Bronchial epithelial cell (primary cell): ENCODE measurements around the gene RDH8. TPM values are rescaled to one million over a fixed set of nuclear protein-coding genes. Genes with fewer than 3 reads are reported as not detected.
"Not testable (repeated sequence)": the region's sequence is repeated elsewhere in the genome, so short reads cannot be mapped to it uniquely, and the experiment has no call there.

Experiments used
- DNase-seq: peaks from one replicate; pipeline ENCODE4 v3.0.0-alpha.2; 2010; ENCODE audit warnings: low read depth
- FAIRE-seq: peaks from 2 replicates; lab custom pipeline; 2011; peaks lifted over from hg19 to GRCh38; lab: Jason Lieb, UNC
- H3K27me3 ChIP-seq: 2 replicates; pipeline ENCODE4 v1.5.1; 2011; ENCODE audit warnings: low read length; ENCODE audit not compliant: control insufficient read depth, insufficient read depth
- H3K36me3 ChIP-seq: 2 replicates; pipeline ENCODE4 v1.5.1; 2011; ENCODE audit warnings: low read length; ENCODE audit not compliant: control insufficient read depth, insufficient read depth
- H3K4me3 ChIP-seq: 2 replicates; pipeline ENCODE4 v1.5.1; 2011; ENCODE audit warnings: mild to moderate bottlenecking, low read depth, low read length, control low read depth
- total RNA-seq: library from RNA; depleted of rRNA; stranded (reverse); fragments of >200 nt; gene quantifications from 2 replicates; pipeline ENCODE4 v1.2.1, GENCODE V29; 2014
- TF ChIP-seq, protein P1 (sequence below): IDR thresholded peaks from 2 replicates; pipeline ENCODE4 v1.5.1; 2011; ENCODE audit warnings: mild to moderate bottlenecking, moderate library complexity, low read length, control low read depth, inconsistent platforms; ENCODE audit not compliant: insufficient read depth, severe bottlenecking

Gene RDH8
- total RNA-seq, 1 donor from 2014 or later, result not detected

DNA sequence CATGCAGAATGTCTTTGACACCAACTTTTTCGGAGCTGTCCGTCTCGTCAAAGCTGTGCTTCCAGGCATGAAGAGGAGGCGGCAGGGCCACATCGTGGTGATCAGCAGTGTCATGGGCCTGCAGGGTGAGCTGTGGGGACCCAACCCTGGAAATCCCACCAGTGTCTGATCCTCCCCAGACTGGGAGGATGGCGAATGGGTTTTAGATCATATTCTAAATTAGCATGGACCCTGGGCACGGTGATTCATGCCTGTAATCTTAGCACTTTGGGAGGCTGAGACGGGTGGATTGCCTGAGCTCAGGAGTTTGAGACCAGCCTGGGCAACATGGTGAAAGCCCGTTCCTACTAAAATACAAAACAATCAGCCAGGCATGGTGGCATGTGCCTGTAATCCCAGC is 5.5 kb downstream of the RDH8 start:
- DNase-seq (no peak), FAIRE-seq (no peak)
- TF ChIP-seq, protein P1, sequence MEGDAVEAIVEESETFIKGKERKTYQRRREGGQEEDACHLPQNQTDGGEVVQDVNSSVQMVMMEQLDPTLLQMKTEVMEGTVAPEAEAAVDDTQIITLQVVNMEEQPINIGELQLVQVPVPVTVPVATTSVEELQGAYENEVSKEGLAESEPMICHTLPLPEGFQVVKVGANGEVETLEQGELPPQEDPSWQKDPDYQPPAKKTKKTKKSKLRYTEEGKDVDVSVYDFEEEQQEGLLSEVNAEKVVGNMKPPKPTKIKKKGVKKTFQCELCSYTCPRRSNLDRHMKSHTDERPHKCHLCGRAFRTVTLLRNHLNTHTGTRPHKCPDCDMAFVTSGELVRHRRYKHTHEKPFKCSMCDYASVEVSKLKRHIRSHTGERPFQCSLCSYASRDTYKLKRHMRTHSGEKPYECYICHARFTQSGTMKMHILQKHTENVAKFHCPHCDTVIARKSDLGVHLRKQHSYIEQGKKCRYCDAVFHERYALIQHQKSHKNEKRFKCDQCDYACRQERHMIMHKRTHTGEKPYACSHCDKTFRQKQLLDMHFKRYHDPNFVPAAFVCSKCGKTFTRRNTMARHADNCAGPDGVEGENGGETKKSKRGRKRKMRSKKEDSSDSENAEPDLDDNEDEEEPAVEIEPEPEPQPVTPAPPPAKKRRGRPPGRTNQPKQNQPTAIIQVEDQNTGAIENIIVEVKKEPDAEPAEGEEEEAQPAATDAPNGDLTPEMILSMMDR, result no peak
- no peaks in the 10 kb centered on the region for H3K36me3 ChIP-seq
- H3K4me3 ChIP-seq, result no peak overlapping the region
- no peaks in the 10 kb centered on the region for H3K27me3 ChIP-seq

DNA sequence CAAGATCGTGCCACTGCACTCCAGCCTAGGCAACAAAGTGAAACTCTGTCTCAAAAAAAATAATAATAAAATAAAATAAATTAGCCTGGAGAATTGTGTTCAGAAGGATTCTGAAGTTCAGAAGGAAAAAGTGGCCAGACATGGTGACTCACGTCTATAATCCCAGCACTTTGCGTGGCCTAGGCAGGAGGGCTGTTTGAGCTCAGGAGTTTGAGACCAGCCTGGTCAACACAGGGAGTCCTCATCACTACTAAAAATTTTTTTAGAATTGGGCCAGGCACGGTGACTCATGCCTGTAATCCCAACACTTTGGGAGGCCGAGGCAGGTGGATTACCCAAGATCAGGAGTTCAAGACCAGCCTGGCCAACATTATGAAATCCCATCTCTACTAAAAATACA is 6.0 kb downstream of the RDH8 start:
- Histone ChIP-seq H3K4me3 (no peak overlapping the region), H3K36me3 (no peaks in the 10 kb centered on the region), H3K27me3 (no peaks in the 10 kb centered on the region)
- DNase-seq, result no peak
- TF ChIP-seq, protein P1, result no peak
- FAIRE-seq, result no peak

DNA sequence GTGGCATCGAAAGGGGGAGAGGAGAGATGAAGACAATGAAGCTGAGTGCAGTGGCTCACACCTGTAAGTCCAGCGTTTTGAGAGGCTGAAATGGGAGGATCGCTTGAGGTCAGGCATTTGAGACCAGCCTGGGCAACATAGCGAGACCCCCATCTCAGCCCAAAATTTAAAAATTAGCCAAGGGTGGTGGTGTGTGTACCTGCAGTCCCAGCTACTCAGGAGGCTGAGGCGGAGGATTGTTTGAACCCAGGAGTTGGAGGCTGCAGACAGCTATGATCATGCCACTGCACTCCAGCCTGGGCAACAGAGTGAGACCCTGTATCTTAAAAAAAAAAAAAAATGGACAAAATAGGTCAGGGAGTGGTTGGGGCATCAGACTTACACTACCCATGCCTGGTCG is 7.6 kb downstream of the RDH8 start:
- no peak for FAIRE-seq
- TF ChIP-seq, protein P1, result no peak
- Histone ChIP-seq H3K27me3 (no peaks in the 10 kb centered on the region), H3K4me3 (no peak overlapping the region), H3K36me3 (no peaks in the 10 kb centered on the region)
- DNase-seq, result no peak

DNA sequence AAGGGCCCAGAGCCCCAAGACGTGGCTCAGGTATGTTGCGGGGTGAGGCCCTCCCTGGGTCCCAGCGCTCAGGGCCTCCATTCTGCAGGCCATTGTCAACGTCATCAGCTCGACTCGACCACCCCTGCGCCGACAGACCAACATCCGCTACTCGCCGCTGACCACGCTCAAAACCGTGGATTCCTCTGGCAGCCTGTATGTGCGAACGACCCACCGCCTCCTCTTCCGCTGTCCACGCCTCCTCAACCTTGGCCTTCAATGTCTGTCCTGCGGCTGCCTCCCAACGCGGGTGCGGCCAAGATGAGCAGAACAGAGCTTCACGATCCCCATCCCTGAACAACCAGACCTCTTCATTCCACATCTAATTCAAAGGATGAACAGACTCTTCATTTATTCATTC is 8.2 kb downstream of the RDH8 start:
- DNase-seq (no peak), FAIRE-seq (no peak)
- Histone ChIP-seq H3K27me3 (no peaks in the 10 kb centered on the region), H3K4me3 (no peak overlapping the region), H3K36me3 (no peaks in the 10 kb centered on the region)
- TF ChIP-seq, protein P1, result no peak

DNA sequence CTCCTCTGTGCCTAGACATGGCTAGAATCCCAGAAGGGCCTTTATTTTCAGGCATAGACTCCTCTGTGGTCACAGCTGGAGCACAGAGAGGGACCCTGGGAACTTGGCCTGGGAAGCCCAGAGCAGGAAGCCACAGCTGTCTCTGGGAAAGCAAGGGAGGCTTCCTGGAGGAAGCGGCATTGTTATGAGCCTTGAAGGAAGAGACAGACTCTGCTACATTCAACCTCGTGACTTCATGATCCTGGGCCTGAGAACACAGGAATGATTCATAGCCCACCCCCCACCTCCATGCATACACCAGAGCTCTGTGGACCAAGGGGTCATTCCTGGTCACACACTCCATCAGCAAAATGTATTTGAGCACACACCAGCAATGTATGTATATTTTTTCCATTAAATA is 8.6 kb downstream of the RDH8 start:
- H3K36me3 ChIP-seq, result no peaks in the 10 kb centered on the region
- no peak overlapping the region for H3K4me3 ChIP-seq
- FAIRE-seq (no peak), DNase-seq (no peak)
- H3K27me3 ChIP-seq, result no peaks in the 10 kb centered on the region
- TF ChIP-seq, protein P1, result no peak

DNA sequence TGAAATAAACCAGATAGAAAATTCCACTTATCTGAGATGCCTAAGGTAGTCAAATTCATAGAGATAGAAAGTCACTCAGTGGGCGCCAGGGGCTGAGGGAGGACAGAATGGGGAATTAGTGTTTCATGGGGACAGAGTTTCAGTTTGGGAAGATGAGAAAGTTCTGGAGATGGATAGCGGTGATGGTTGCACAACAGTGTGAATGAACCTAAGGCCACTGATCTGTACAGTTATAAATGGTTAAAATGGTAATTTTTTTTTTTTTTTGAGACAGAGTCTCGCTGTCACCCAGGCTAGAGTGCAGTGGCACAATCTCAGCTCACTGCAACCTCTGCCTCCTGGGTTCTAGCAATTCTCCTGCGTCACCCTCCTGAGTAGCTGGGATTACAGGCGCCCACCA is 9.8 kb downstream of the RDH8 start:
- not testable (repeated sequence) for FAIRE-seq, H3K36me3 ChIP-seq, H3K4me3 ChIP-seq, DNase-seq, H3K27me3 ChIP-seq
